MM.1S (cell line): ENCODE results near the gene MISP3.

Source experiments
- DNase-seq: peaks from one replicate; pipeline ENCODE4 v3.0.0-alpha.2; 2015
- H2AFZ ChIP-seq: fragments of 300-600 bp; sonication (generic); 2 replicates; pipeline ENCODE4 v1.6.0; 2016; ENCODE audit warnings: antibody characterized with exemption, low read length
- H3F3A ChIP-seq: fragments of 300-600 bp; sonication (generic); 2 replicates; pipeline ENCODE4 v1.6.1; 2016; ENCODE audit warnings: mild to moderate bottlenecking, antibody characterized with exemption, low read length, moderate library complexity, mixed read lengths; ENCODE audit not compliant: insufficient read depth
- H3K27ac ChIP-seq: fragments of 300-600 bp; sonication (generic); 2 replicates; pipeline ENCODE4 v1.5.1; 2016; ENCODE audit warnings: mild to moderate bottlenecking, low read length
- H3K27me3 ChIP-seq: fragments of 300-600 bp; sonication (generic); replicated peaks from 2 replicates; pipeline ENCODE4 v1.6.0; 2016; ENCODE audit warnings: low read length; ENCODE audit not compliant: insufficient read depth
- H3K36me3 ChIP-seq: fragments of 300-600 bp; sonication (generic); replicated peaks from 2 replicates; pipeline ENCODE4 v1.6.1; 2016; ENCODE audit warnings: mild to moderate bottlenecking, low read length, mixed read lengths; ENCODE audit not compliant: insufficient read depth
- H3K4me1 ChIP-seq: fragments of 300-600 bp; sonication (generic); 2 replicates; pipeline ENCODE4 v1.6.1; 2016; ENCODE audit warnings: low read length, mixed read lengths
- H3K4me2 ChIP-seq: fragments of 300-600 bp; sonication (generic); 2 replicates; pipeline ENCODE4 v1.6.0; 2016; ENCODE audit warnings: low read depth, low read length
- H3K4me3 ChIP-seq: fragments of 300-600 bp; sonication (generic); 2 replicates; pipeline ENCODE4 v1.5.1; 2016; ENCODE audit warnings: low read length, mixed read lengths
- H3K79me2 ChIP-seq: fragments of 300-600 bp; sonication (generic); 2 replicates; pipeline ENCODE4 v1.6.1; 2016; ENCODE audit warnings: mixed run types, low read length, mixed read lengths
- H3K9ac ChIP-seq: fragments of 300-600 bp; sonication (generic); 2 replicates; pipeline ENCODE4 v1.6.1; 2016; ENCODE audit warnings: low read length, mixed read lengths
- H3K9me2 ChIP-seq: fragments of 300-600 bp; sonication (generic); replicated peaks from 2 replicates; pipeline ENCODE4 v1.6.1; 2016; ENCODE audit warnings: mild to moderate bottlenecking, low read length, mixed read lengths; ENCODE audit not compliant: insufficient read depth
- H3K9me3 ChIP-seq: fragments of 300-600 bp; sonication (generic); replicated peaks from 2 replicates; pipeline ENCODE4 v1.6.1; 2016; ENCODE audit warnings: mild to moderate bottlenecking, low read length, mixed read lengths; ENCODE audit not compliant: insufficient read depth
- H4K20me1 ChIP-seq: fragments of 300-600 bp; sonication (generic); 2 replicates; pipeline ENCODE4 v1.6.1; 2016; ENCODE audit warnings: mild to moderate bottlenecking, low read length, moderate library complexity, mixed read lengths; ENCODE audit not compliant: insufficient read depth
- EZH2 ChIP-seq: fragments of 300-600 bp; sonication (generic); optimal IDR thresholded peaks from 2 replicates; pipeline ENCODE3; 2017; ENCODE audit warnings: low read depth, mild to moderate bottlenecking, antibody characterized with exemption, low read length, mixed read lengths
- EZH2phosphoT487 ChIP-seq: fragments of 300-600 bp; sonication (generic); IDR thresholded peaks from 2 replicates; pipeline ENCODE4 v1.6.1; 2018; ENCODE audit warnings: antibody characterized with exemption, low read length
- TF ChIP-seq, protein P1 (sequence below): fragments of 300-600 bp; sonication (generic); IDR thresholded peaks from 2 replicates; pipeline ENCODE4 v1.5.1; 2016; ENCODE audit warnings: antibody characterized with exemption, low read length, mixed read lengths

The MISP3 gene

DNA sequence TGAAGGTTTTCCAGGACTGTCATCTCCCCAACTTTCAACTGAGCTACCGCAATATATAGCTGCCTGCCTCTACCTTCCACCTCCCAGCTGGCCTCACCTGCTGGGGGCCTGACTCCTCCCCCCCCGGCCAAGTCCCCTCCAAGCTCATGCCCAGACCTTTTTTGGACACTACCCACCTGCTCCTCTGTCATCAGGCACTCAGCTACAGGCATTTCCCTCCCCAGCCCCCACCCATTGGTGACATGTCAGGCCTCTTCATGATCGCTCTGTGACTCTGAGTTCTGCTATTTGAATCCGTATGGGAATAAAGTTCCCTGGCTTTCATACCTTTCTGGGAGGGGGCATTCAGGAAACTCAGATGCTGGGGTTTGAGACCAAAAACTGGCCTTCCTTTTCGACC, 43.2 kb downstream of the MISP3 start:
- Histone ChIP-seq H4K20me1 (no peaks in the 10 kb centered on the region), H3K9me2 (no peaks in the 10 kb centered on the region), H3K27me3 (no peaks in the 10 kb centered on the region), H2AFZ (no peak overlapping the region), H3F3A (peaks cover 19% of the 10 kb centered on the region), H3K4me1 (peaks cover 24% of the 10 kb centered on the region), H3K4me3 (no peak overlapping the region; the same call in 1 of the 2 replicates), H3K9ac (no peak overlapping the region), H3K79me2 (peaks cover 51% of the 10 kb centered on the region), H3K9me3 (no peaks in the 10 kb centered on the region), H3K36me3 (no peaks in the 10 kb centered on the region), H3K4me2 (peak overlapping the region; percentile 97; the same call in 1 of the 2 replicates), H3K27ac (no peak overlapping the region)
- no peak for DNase-seq
- TF ChIP-seq EZH2phosphoT487 = no peak
- TF ChIP-seq, protein P1, sequence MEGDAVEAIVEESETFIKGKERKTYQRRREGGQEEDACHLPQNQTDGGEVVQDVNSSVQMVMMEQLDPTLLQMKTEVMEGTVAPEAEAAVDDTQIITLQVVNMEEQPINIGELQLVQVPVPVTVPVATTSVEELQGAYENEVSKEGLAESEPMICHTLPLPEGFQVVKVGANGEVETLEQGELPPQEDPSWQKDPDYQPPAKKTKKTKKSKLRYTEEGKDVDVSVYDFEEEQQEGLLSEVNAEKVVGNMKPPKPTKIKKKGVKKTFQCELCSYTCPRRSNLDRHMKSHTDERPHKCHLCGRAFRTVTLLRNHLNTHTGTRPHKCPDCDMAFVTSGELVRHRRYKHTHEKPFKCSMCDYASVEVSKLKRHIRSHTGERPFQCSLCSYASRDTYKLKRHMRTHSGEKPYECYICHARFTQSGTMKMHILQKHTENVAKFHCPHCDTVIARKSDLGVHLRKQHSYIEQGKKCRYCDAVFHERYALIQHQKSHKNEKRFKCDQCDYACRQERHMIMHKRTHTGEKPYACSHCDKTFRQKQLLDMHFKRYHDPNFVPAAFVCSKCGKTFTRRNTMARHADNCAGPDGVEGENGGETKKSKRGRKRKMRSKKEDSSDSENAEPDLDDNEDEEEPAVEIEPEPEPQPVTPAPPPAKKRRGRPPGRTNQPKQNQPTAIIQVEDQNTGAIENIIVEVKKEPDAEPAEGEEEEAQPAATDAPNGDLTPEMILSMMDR = no peak
- no peak for TF ChIP-seq EZH2

DNA sequence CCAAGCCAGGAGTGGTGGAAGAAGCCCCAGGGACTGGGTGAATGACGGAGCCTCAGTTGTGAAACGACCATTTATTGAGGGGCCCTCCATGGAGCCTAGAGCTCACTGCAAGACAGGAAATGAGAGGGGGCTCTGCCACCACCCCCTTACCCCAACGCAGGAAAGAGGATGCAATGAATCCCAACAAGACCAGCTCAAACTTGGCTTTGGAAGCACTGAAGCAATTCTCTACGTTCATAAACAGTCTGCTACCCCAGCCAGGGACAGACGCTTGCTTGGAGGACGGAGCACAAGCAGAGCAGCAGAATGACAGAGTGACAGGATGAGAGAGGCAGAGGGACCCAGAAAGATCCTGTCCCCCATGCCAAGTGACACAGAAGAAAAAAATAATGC, 43.9 kb downstream of the MISP3 start:
- no peak overlapping the region for H3K27ac ChIP-seq
- no peaks in the 10 kb centered on the region for H4K20me1 ChIP-seq
- TF ChIP-seq EZH2phosphoT487 = no peak
- no peak for TF ChIP-seq EZH2
- TF ChIP-seq, protein P1 = no peak
- H3K9me2 ChIP-seq = no peaks in the 10 kb centered on the region
- H3K4me3 ChIP-seq = peak overlapping the region; percentile 92
- H3K27me3 ChIP-seq = no peaks in the 10 kb centered on the region
- peaks cover 24% of the 10 kb centered on the region for H3F3A ChIP-seq
- H3K36me3 ChIP-seq = no peaks in the 10 kb centered on the region
- H3K9me3 ChIP-seq = no peaks in the 10 kb centered on the region
- peaks cover 50% of the 10 kb centered on the region for H3K79me2 ChIP-seq
- peaks cover 24% of the 10 kb centered on the region for H3K4me1 ChIP-seq
- H2AFZ ChIP-seq = no peak overlapping the region
- peak overlapping the region; percentile 75; the same call in 1 of the 2 replicates for H3K9ac ChIP-seq
- peak overlapping the region; percentile 97 for H3K4me2 ChIP-seq
- no peak for DNase-seq

GRCh38 chr19:14116918-14117578, 44.5 kb downstream of the MISP3 start:
- peak overlapping the region; percentile 23; the same call in 1 of the 2 replicates for H2AFZ ChIP-seq
- H3K9ac ChIP-seq = peak overlapping the region; percentile 75
- no peaks in the 10 kb centered on the region for H3K9me2 ChIP-seq
- H3K4me1 ChIP-seq = peaks cover 24% of the 10 kb centered on the region
- H3F3A ChIP-seq = peaks cover 24% of the 10 kb centered on the region
- peak overlapping the region; percentile 92 for H3K4me3 ChIP-seq
- no peak overlapping the region for H3K27ac ChIP-seq
- no peaks in the 10 kb centered on the region for H3K9me3 ChIP-seq
- peaks cover 45% of the 10 kb centered on the region for H3K79me2 ChIP-seq
- no peaks in the 10 kb centered on the region for H3K36me3 ChIP-seq
- H4K20me1 ChIP-seq = no peaks in the 10 kb centered on the region
- peak overlapping the region; percentile 97 for H3K4me2 ChIP-seq
- TF ChIP-seq EZH2 (no peak), EZH2phosphoT487 (no peak)
- TF ChIP-seq, protein P1 = no peak
- no peaks in the 10 kb centered on the region for H3K27me3 ChIP-seq
- no peak for DNase-seq
